ENCODE measurements around the gene RSPH9. TPM values are rescaled to one million over a fixed set of nuclear protein-coding genes. Genes with fewer than 3 reads are reported as not detected.

The RSPH9 gene
- polyA plus RNA-seq, 1 of the 3 experiments (the other 2 are of a cell fraction) = 0.05 TPM

- WGBS (ENCODE audit: low lambda C conversion rate) = 14% methylated on average over 40 of the region's 43 CpGs
- DNase-seq = peak; percentile 90
- H3K9me2 ChIP-seq = no peaks in the 10 kb centered on the region
- H3K9ac ChIP-seq = peak within 1 kb of the TSS; percentile 87
- H2AFZ ChIP-seq (ENCODE audit: low read depth) = peak within 1 kb of the TSS; percentile 98
- H3K4me3 ChIP-seq (ENCODE audit: low read depth in 2 of 2, low read length in 1 of 2) = peak within 1 kb of the TSS; percentile 82 to 98
- H3K36me3 ChIP-seq (replicated peaks in 1 of 2; ENCODE audit: control insufficient read depth in 1 of 2, insufficient read depth in 2 of 2, low read length in 1 of 2) = peaks cover 0 to 4% of the 10 kb centered on the region in 2 experiments
- peaks cover 17% of the 10 kb centered on the region for H4K20me1 ChIP-seq (ENCODE audit: insufficient read depth)
- CTCF ChIA-PET = interaction anchor here (0.8 to 3.1 kb wide), 6 partner anchors 21 to 391 kb away, joined by 3 to 25 read pairs (median 7); partner anchors contain the start of gene VEGFA
- peak within 1 kb of the TSS; percentile 44 to 67; a peak in 3 of 4 replicates for H3K27ac ChIP-seq (ENCODE audit: low read depth in 2 of 2, low read length in 1 of 2)
- H3K79me2 ChIP-seq (ENCODE audit: insufficient read depth) = peaks cover 48% of the 10 kb centered on the region
- POLR2A ChIA-PET = no interaction called here
- H3K9me3 ChIP-seq = no peaks in the 10 kb centered on the region
- H3K4me2 ChIP-seq = peak within 1 kb of the TSS; percentile 84
- peaks cover 0 to 17% of the 10 kb centered on the region in 2 experiments; a peak in 2 of 4 replicates for H3K4me1 ChIP-seq (ENCODE audit: control insufficient read depth in 1 of 2, insufficient read depth in 2 of 2, low read depth in 1 of 2, low read length in 1 of 2)
- H3F3A ChIP-seq (replicated peaks; ENCODE audit: insufficient read depth) = no peaks in the 10 kb centered on the region
- no peaks in the 10 kb centered on the region for H3K27me3 ChIP-seq (ENCODE audit: insufficient read depth)
- TF ChIP-seq TAF1 (IDR thresholded peaks at IDR 0.05; ENCODE audit: borderline replicate concordance, low read depth, low read length) (peak; percentile 82; the same call in 1 of the 2 replicates), RXRA (IDR thresholded peaks at IDR 0.05; ENCODE audit: borderline replicate concordance, low read depth) (no peak), RFX5 (IDR thresholded peaks at IDR 0.05; ENCODE audit: low read length) (no peak), SMC3 (IDR thresholded peaks at IDR 0.05; ENCODE audit: low read depth, low read length) (0 out of 2 replicates have a peak, but pooled peaks have one; percentile 6), GATA2 (CRISPR knock-in tag; IDR thresholded peaks at IDR 0.05) (no peak), TCF12 (IDR thresholded peaks at IDR 0.05) (peak; percentile 19; the same call in 1 of the 2 replicates), NRF1 (IDR thresholded peaks at IDR 0.05; ENCODE audit: low read depth, low read length) (no peak), REST (IDR thresholded peaks at IDR 0.05; ENCODE audit: low read depth, low read length) (no peak), GABPA (IDR thresholded peaks at IDR 0.05; ENCODE audit: low read depth) (peak; percentile 96), USF1 (IDR thresholded peaks at IDR 0.05; ENCODE audit: borderline replicate concordance, low read depth) (no peak), FOSL2 (IDR thresholded peaks at IDR 0.05; ENCODE audit: borderline replicate concordance, low read depth) (0 out of 2 replicates have a peak, but pooled peaks have one; percentile 18), YY1 (IDR thresholded peaks at IDR 0.05; ENCODE audit: low read depth) (peak; percentile 95), PBX3 (IDR thresholded peaks at IDR 0.05) (peak; percentile 41; the same call in 1 of the 2 replicates), ZBTB33 (IDR thresholded peaks at IDR 0.05; ENCODE audit: borderline replicate concordance, low read depth) (no peak), EP300 (IDR thresholded peaks at IDR 0.05; ENCODE audit: borderline replicate concordance in 1 of 2, low read depth in 1 of 2, low read length in 1 of 2) (peak in 1 of 2 experiments; percentile 20; a peak in 1 of 4 replicates), POLR2AphosphoS5 (IDR thresholded peaks at IDR 0.05; ENCODE audit: low read depth, low read length) (peak; percentile 87), USF2 (IDR thresholded peaks at IDR 0.05; ENCODE audit: borderline replicate concordance, low read depth, low read length) (no peak), MAX (IDR thresholded peaks at IDR 0.05; ENCODE audit: low read depth) (peak; percentile 52; the same call in 1 of the 2 replicates), EZH2phosphoT487 (IDR thresholded peaks at IDR 0.05; ENCODE audit: borderline replicate concordance, low read depth) (no peak), TEAD4 (IDR thresholded peaks at IDR 0.05; ENCODE audit: borderline replicate concordance, insufficient read depth) (no peak)
Measured at GRCh38 chr6:43687437-43688347, 42.9 kb downstream of the RSPH9 start, which contains the start of gene MRPS18A. Gene MRPS18A, minus strand, starts transcription at chr6:43687791. Its CDS starts 12 bp downstream, at chr6:43687779.
